Activated CD8-positive, alpha-beta memory T cell treated with anti-CD3 and anti-CD28 coated beads, Interleukin-2, amount 50 U/mL, for 4 hours (primary cell): ENCODE measurements around the gene TPCN2.

Source experiments
- DNase-seq: peaks from one replicate; pipeline ENCODE4 v3.0.0-alpha.2; 2020

Gene TPCN2

GRCh38 chr11:69010964-69011623, 37.6 kb upstream of the TPCN2 start:
- DNase-seq = no peak

- DNase-seq = no peak
Measured at GRCh38 chr11:69011624-69012091, 37.1 kb upstream of the TPCN2 start.

GRCh38 chr11:69012092-69013008, 36.4 kb upstream of the TPCN2 start:
- DNase-seq = no peak

- DNase-seq = no peak
Measured at GRCh38 chr11:69013009-69013951, 35.5 kb upstream of the TPCN2 start, which contains the start of gene MRGPRF. Gene MRGPRF (minus strand): TSS chr11:69013246. CDS start chr11:69009901, 3,345 bp downstream.

- no peak for DNase-seq
Measured at GRCh38 chr11:69014084-69014851, 34.5 kb upstream of the TPCN2 start.

GRCh38 chr11:69014898-69015549, 33.7 kb upstream of the TPCN2 start:
- no peak for DNase-seq

GRCh38 chr11:69017951-69018350, 30.8 kb upstream of the TPCN2 start:
- no peak for DNase-seq

GRCh38 chr11:69018924-69019323, 29.8 kb upstream of the TPCN2 start:
- DNase-seq = no peak

GRCh38 chr11:69022260-69022659, 26.5 kb upstream of the TPCN2 start:
- no peak for DNase-seq

- DNase-seq = no peak
Measured at GRCh38 chr11:69024509-69024908, 24.2 kb upstream of the TPCN2 start.

GRCh38 chr11:69027704-69028372, 20.9 kb upstream of the TPCN2 start:
- DNase-seq = no peak

GRCh38 chr11:69030301-69030700, 18.4 kb upstream of the TPCN2 start:
- DNase-seq = no peak

GRCh38 chr11:69032833-69033232, 15.9 kb upstream of the TPCN2 start:
- no peak for DNase-seq

GRCh38 chr11:69033431-69033830, 15.3 kb upstream of the TPCN2 start:
- no peak for DNase-seq

GRCh38 chr11:69034123-69034867, 14.4 kb upstream of the TPCN2 start:
- no peak for DNase-seq

- no peak for DNase-seq
Measured at GRCh38 chr11:69035150-69035945, 13.4 kb upstream of the TPCN2 start.

- DNase-seq = no peak
Measured at GRCh38 chr11:69035946-69036340, 12.8 kb upstream of the TPCN2 start.

GRCh38 chr11:69037074-69037473, 11.7 kb upstream of the TPCN2 start:
- DNase-seq = no peak

GRCh38 chr11:69037544-69037943, 11.2 kb upstream of the TPCN2 start:
- DNase-seq = no peak
